SU-DHL-6 (cell line): ENCODE data around the gene PPL.

ENCODE experiments used
- CTCF ChIP-seq: fragments of 200-600 bp; sonication (generic); IDR thresholded peaks from one replicate; pipeline ENCODE4 v1.5.1; 2017; ENCODE audit warnings: antibody characterized with exemption, mild to moderate bottlenecking, low read length, moderate library complexity; ENCODE audit not compliant: insufficient read depth, poor library complexity, severe bottlenecking
- EZH2phosphoT487 ChIP-seq: fragments of 200-600 bp; sonication (generic), shearing (Covaris generic); conservative IDR thresholded peaks from 2 replicates; pipeline ENCODE4 v1.6.1; 2018; ENCODE audit warnings: mild to moderate bottlenecking, antibody characterized with exemption, low read length, moderate library complexity, mixed read lengths

GRCh38 chr16:4925293-4925607 lies 11.7 kb downstream of the PPL start:
- TF ChIP-seq EZH2phosphoT487, result no peak
- no peak for TF ChIP-seq CTCF
